Osteocyte (in vitro differentiated cells): ENCODE data around the gene SIGLEC11. TPM values are rescaled to one million over a fixed set of nuclear protein-coding genes. Genes with fewer than 3 reads are reported as not detected.

Source experiments
- DNase-seq: peaks from one replicate; pipeline ENCODE4 v3.0.0; 2021; ENCODE audit warnings: mixed read lengths; ENCODE audit not compliant: unreplicated experiment; ENCODE audit errors: extremely low spot score
- H3K27ac Mint-ChIP-seq: one replicate; pipeline ENCODE4 v1.8.0; 2021; ENCODE audit warnings: mild to moderate bottlenecking, mixed read lengths; ENCODE audit not compliant: unreplicated experiment
- H3K27me3 Mint-ChIP-seq: one replicate; pipeline ENCODE4 v1.8.0; 2021; ENCODE audit warnings: mixed read lengths; ENCODE audit not compliant: unreplicated experiment
- H3K36me3 Mint-ChIP-seq: one replicate; pipeline ENCODE4 v1.8.0; 2021; ENCODE audit warnings: mixed read lengths; ENCODE audit not compliant: unreplicated experiment
- H3K4me1 Mint-ChIP-seq: one replicate; pipeline ENCODE4 v1.8.0; 2021; ENCODE audit warnings: mixed read lengths; ENCODE audit not compliant: unreplicated experiment
- H3K4me3 Mint-ChIP-seq: one replicate; pipeline ENCODE4 v1.8.0; 2021; ENCODE audit warnings: mild to moderate bottlenecking, moderate library complexity, mixed read lengths; ENCODE audit not compliant: unreplicated experiment
- H3K9me3 Mint-ChIP-seq: one replicate; pipeline ENCODE4 v1.8.0; 2021; ENCODE audit warnings: mixed read lengths; ENCODE audit not compliant: unreplicated experiment
- CTCF ChIP-seq: fragments of 200-600 bp; sonication (generic); IDR thresholded peaks from 2 replicates; pipeline ENCODE4 v1.5.0; 2021; ENCODE audit warnings: antibody characterized with exemption, mild to moderate bottlenecking, moderate library complexity
- total RNA-seq: library from RNA; stranded (reverse); gene quantifications from 2 replicates; pipeline ENCODE4 v1.2.1, GENCODE V29; 2021

SIGLEC11 gene
- total RNA-seq, 1 donor from 2014 or later: not detected

GRCh38 chr19:50003810-50004419 is 42.9 kb upstream of the SIGLEC11 start:
- no peak for TF ChIP-seq CTCF
- Mint-ChIP-seq H3K4me3 (no peak overlapping the region), H3K27ac (peak overlapping the region; percentile 81), H3K9me3 (no peaks in the 10 kb centered on the region), H3K27me3 (no peaks in the 10 kb centered on the region), H3K36me3 (peaks cover 39% of the 10 kb centered on the region), H3K4me1 (peaks cover 16% of the 10 kb centered on the region)
- DNase-seq: no peak

DNA sequence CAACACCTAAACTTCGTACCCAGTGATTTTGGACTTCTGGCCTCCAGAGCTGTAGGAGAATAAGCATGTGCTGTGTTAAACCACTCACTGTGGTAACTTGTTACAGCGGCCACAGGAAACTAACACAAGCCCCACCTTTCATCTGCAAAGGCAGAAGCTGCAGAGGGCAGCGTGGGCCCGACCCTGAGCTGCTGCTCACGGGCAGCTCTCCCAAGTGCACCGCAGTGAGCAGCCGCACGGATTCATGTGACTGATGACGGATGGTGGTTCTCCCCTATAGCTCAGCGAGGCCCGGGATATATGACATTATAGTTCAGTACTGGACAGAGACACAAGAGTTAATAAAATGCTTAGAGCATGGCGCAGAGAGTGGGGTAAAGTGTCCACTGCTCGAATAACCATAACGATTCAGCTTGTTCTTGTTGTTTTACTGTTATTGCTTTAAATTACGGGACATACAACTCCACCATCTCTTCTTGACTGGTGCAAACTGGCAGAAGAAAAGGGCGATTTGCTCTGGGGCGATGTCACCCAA is 42.3 kb upstream of the SIGLEC11 start:
- Mint-ChIP-seq H3K27ac (no peak overlapping the region), H3K27me3 (no peaks in the 10 kb centered on the region), H3K36me3 (peaks cover 34% of the 10 kb centered on the region), H3K4me3 (no peak overlapping the region), H3K9me3 (no peaks in the 10 kb centered on the region), H3K4me1 (peaks cover 16% of the 10 kb centered on the region)
- DNase-seq: no peak
- no peak for TF ChIP-seq CTCF

- no peak for TF ChIP-seq CTCF
- Mint-ChIP-seq H3K4me1 (peaks cover 16% of the 10 kb centered on the region), H3K9me3 (no peaks in the 10 kb centered on the region), H3K4me3 (no peak overlapping the region), H3K27me3 (no peaks in the 10 kb centered on the region), H3K36me3 (peaks cover 36% of the 10 kb centered on the region), H3K27ac (no peak overlapping the region)
- DNase-seq: no peak
Measured at GRCh38 chr19:50002386-50002960, 41.5 kb upstream of the SIGLEC11 start.

DNA sequence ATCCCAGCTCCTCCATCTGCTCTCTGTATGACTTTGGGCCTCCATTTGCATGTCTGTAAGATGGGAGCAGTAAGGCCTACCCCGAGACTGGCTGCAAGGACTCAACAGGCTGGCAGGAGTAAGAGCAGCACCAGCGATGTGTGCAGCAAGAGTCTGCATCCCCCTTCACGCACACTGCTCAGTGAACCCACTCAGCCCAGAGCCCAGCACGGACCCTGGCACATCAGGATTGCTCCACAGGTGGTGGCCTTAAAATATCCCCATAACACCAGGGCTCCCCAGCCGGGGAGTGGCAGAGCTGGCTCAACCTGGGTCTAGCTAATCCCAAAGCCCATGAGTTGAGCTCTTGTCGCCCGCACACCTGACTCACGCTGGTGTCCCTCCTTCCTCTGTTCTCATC is 40.8 kb upstream of the SIGLEC11 start:
- Mint-ChIP-seq H3K27me3 (no peaks in the 10 kb centered on the region), H3K36me3 (peaks cover 32% of the 10 kb centered on the region), H3K4me3 (no peak overlapping the region), H3K27ac (no peak overlapping the region), H3K4me1 (peaks cover 16% of the 10 kb centered on the region), H3K9me3 (no peaks in the 10 kb centered on the region)
- no peak for DNase-seq
- TF ChIP-seq CTCF: no peak

- TF ChIP-seq CTCF: no peak
Measured at GRCh38 chr19:50000841-50001557, 40.0 kb upstream of the SIGLEC11 start.

More at GRCh38 chr19:50000841-50001557, 40.0 kb upstream of the SIGLEC11 start:
- Mint-ChIP-seq H3K9me3 (no peaks in the 10 kb centered on the region), H3K4me3 (no peak overlapping the region), H3K4me1 (peaks cover 16% of the 10 kb centered on the region), H3K27me3 (no peaks in the 10 kb centered on the region), H3K27ac (no peak overlapping the region), H3K36me3 (peaks cover 31% of the 10 kb centered on the region)
- no peak for DNase-seq
